ENCODE measurements around the gene ASCC3.

ASCC3 gene

GRCh38 chr6:100553243-100553642, 327.9 kb downstream of the ASCC3 start:
- DNase-seq (ENCODE audit: extremely low spot score) = no peak
- CTCF ChIA-PET = interaction anchor here (1.1 kb wide), 1 partner anchor 432 kb away, joined by 3 read pairs; no protein-coding TSS in a partner anchor
- POLR2A ChIA-PET = interaction anchor here (0.5 kb wide), 1 partner anchor 602 kb away, joined by 3 read pairs; no protein-coding TSS in a partner anchor
- TF ChIP-seq ARNT (IDR thresholded peaks at IDR 0.05) (no peak), FOXK2 (IDR thresholded peaks at IDR 0.05) (no peak), SUZ12 (IDR thresholded peaks at IDR 0.05) (no peak), LEF1 (IDR thresholded peaks at IDR 0.05; ENCODE audit: borderline replicate concordance) (no peak), L3MBTL2 (conservative IDR thresholded peaks at IDR 0.05) (no peak), FOXM1 (IDR thresholded peaks at IDR 0.05; ENCODE audit: borderline replicate concordance) (no peak), SP1 (IDR thresholded peaks at IDR 0.05) (no peak), ZNF384 (IDR thresholded peaks at IDR 0.05) (no peak), BHLHE40 (IDR thresholded peaks at IDR 0.05; ENCODE audit: borderline replicate concordance) (no peak), PKNOX1 (IDR thresholded peaks at IDR 0.05) (no peak; the same call in 1 of the 2 replicates), FOXA1 (IDR thresholded peaks at IDR 0.05) (no peak), CTBP1 (IDR thresholded peaks at IDR 0.05; ENCODE audit: borderline replicate concordance) (no peak), TARDBP (IDR thresholded peaks at IDR 0.05) (no peak), NFRKB (IDR thresholded peaks at IDR 0.05) (no peak), HDGF (IDR thresholded peaks at IDR 0.05; ENCODE audit: borderline replicate concordance) (no peak)

- no peak for DNase-seq (ENCODE audit: extremely low spot score)
- ChIA-PET POLR2A (no interaction called here), CTCF (no interaction called here)
- TF ChIP-seq ARNT (IDR thresholded peaks at IDR 0.05) (no peak), HDGF (IDR thresholded peaks at IDR 0.05; ENCODE audit: borderline replicate concordance) (no peak), BHLHE40 (IDR thresholded peaks at IDR 0.05; ENCODE audit: borderline replicate concordance) (no peak), FOXM1 (IDR thresholded peaks at IDR 0.05; ENCODE audit: borderline replicate concordance) (no peak), SUZ12 (IDR thresholded peaks at IDR 0.05) (no peak), PKNOX1 (IDR thresholded peaks at IDR 0.05) (no peak), ELF4 (IDR thresholded peaks at IDR 0.05) (no peak), LEF1 (IDR thresholded peaks at IDR 0.05; ENCODE audit: borderline replicate concordance) (no peak), NFRKB (IDR thresholded peaks at IDR 0.05) (no peak), SP1 (IDR thresholded peaks at IDR 0.05) (no peak), ZNF384 (IDR thresholded peaks at IDR 0.05) (no peak), L3MBTL2 (conservative IDR thresholded peaks at IDR 0.05) (no peak)
Measured at GRCh38 chr6:100549406-100550167, 331.5 kb downstream of the ASCC3 start.

GRCh38 chr6:100538086-100538485, 343.0 kb downstream of the ASCC3 start:
- POLR2A ChIA-PET = no interaction called here
- DNase-seq (ENCODE audit: extremely low spot score) = no peak
- no peak for TF ChIP-seq NFRKB (IDR thresholded peaks at IDR 0.05)
- TF ChIP-seq L3MBTL2 (conservative IDR thresholded peaks at IDR 0.05) = no peak
- TF ChIP-seq FOXA1 (IDR thresholded peaks at IDR 0.05) = no peak
- TF ChIP-seq HDGF (IDR thresholded peaks at IDR 0.05; ENCODE audit: borderline replicate concordance) = no peak
- CTCF ChIA-PET = interaction anchor here (0.6 kb wide), 1 partner anchor 29 kb away, joined by 3 read pairs; no protein-coding TSS in a partner anchor

DNA sequence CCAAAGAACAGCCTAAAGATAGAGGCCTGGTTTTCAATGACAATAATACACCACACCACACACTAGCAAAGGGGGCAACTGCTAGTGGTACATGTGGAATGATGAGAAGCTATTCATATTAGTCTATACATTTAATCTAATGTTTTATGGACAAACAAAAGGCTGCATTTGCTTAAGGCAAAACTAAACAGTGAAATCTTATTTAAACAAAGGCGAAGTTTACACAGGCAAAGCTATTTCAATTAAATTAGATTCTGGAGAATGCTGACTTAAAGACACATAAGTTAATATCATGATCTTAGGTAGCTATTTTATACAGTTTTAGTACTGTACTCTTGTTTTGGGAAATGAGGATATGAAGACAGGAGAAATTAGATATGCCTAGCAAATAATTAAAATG, 362.5 kb downstream of the ASCC3 start:
- POLR2A ChIA-PET = no interaction called here
- TF ChIP-seq TARDBP (IDR thresholded peaks at IDR 0.05) (no peak), SUZ12 (IDR thresholded peaks at IDR 0.05) (no peak), FOXM1 (IDR thresholded peaks at IDR 0.05; ENCODE audit: borderline replicate concordance) (no peak), SP1 (IDR thresholded peaks at IDR 0.05) (no peak), FOXK2 (IDR thresholded peaks at IDR 0.05) (no peak), FOXA1 (IDR thresholded peaks at IDR 0.05) (no peak)
- no peak for DNase-seq (ENCODE audit: extremely low spot score)
- CTCF ChIA-PET = no interaction called here

DNA sequence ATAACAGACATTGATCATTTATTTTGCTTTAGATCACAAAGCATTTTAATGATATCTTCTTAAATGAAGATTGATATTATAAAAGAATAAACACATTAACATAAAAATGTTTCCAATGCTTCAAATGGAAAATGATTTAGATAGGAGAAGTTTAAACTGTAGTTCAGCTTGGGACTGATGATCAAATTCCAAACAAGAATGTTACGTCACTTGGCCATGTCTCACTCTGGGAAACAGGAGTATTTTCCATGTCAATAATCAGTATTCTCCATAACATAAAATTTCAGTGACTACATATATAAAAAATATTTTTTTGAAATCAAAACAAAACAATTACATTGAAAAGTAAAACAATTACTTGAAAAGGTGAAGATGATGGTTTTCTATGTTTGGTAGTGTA, 363.5 kb downstream of the ASCC3 start:
- DNase-seq (ENCODE audit: extremely low spot score) = no peak
- TF ChIP-seq TARDBP (IDR thresholded peaks at IDR 0.05) = no peak
- TF ChIP-seq BHLHE40 (IDR thresholded peaks at IDR 0.05; ENCODE audit: borderline replicate concordance) = no peak
- no peak for TF ChIP-seq CTBP1 (IDR thresholded peaks at IDR 0.05; ENCODE audit: borderline replicate concordance)
- no peak for TF ChIP-seq LEF1 (IDR thresholded peaks at IDR 0.05; ENCODE audit: borderline replicate concordance)
- no peak for TF ChIP-seq FOXK2 (IDR thresholded peaks at IDR 0.05)
- no peak for TF ChIP-seq PKNOX1 (IDR thresholded peaks at IDR 0.05)
- no peak for TF ChIP-seq ZNF384 (IDR thresholded peaks at IDR 0.05)
- TF ChIP-seq ELF4 (IDR thresholded peaks at IDR 0.05) = no peak
- no peak for TF ChIP-seq FOXM1 (IDR thresholded peaks at IDR 0.05; ENCODE audit: borderline replicate concordance)
- TF ChIP-seq ARNT (IDR thresholded peaks at IDR 0.05) = no peak
- TF ChIP-seq NFRKB (IDR thresholded peaks at IDR 0.05) = no peak
- TF ChIP-seq SP1 (IDR thresholded peaks at IDR 0.05) = no peak
- no peak for TF ChIP-seq SUZ12 (IDR thresholded peaks at IDR 0.05)
- no peak for TF ChIP-seq HDGF (IDR thresholded peaks at IDR 0.05; ENCODE audit: borderline replicate concordance)
- no peak for TF ChIP-seq L3MBTL2 (conservative IDR thresholded peaks at IDR 0.05)
- TF ChIP-seq FOXA1 (IDR thresholded peaks at IDR 0.05) = no peak
- ChIA-PET POLR2A (no interaction called here), CTCF (no interaction called here)

DNA sequence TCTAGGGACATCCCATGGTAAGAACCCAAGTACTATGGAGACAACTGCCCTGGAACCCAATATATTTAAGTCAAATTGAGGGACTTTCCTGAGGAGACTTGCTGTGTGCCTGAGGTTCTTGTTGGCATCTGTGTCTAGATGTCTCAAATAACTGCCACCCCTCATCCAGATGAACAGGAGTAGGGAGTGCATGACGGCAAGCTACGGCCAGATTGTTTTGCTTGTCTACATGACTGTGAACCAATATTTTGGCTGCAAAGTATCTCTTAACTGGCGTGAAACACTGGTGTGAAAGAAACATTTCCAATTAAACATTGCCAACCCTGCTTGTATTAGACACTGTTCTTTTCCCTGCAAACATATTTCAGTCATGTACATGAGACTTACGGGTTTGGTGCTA, 364.0 kb downstream of the ASCC3 start:
- DNase-seq (ENCODE audit: extremely low spot score) = no peak
- CTCF ChIA-PET = no interaction called here
- TF ChIP-seq SUZ12 (IDR thresholded peaks at IDR 0.05) (no peak), LEF1 (IDR thresholded peaks at IDR 0.05; ENCODE audit: borderline replicate concordance) (no peak), TARDBP (IDR thresholded peaks at IDR 0.05) (no peak), ZNF384 (IDR thresholded peaks at IDR 0.05) (no peak), FOXM1 (IDR thresholded peaks at IDR 0.05; ENCODE audit: borderline replicate concordance) (no peak), CTBP1 (IDR thresholded peaks at IDR 0.05; ENCODE audit: borderline replicate concordance) (no peak), HDGF (IDR thresholded peaks at IDR 0.05; ENCODE audit: borderline replicate concordance) (no peak), NFRKB (IDR thresholded peaks at IDR 0.05) (no peak), PKNOX1 (IDR thresholded peaks at IDR 0.05) (no peak), FOXA1 (IDR thresholded peaks at IDR 0.05) (no peak), ELF4 (IDR thresholded peaks at IDR 0.05) (no peak), FOXK2 (IDR thresholded peaks at IDR 0.05) (no peak), BHLHE40 (IDR thresholded peaks at IDR 0.05; ENCODE audit: borderline replicate concordance) (no peak), SP1 (IDR thresholded peaks at IDR 0.05) (no peak), ARNT (IDR thresholded peaks at IDR 0.05) (no peak), L3MBTL2 (conservative IDR thresholded peaks at IDR 0.05) (no peak)
- POLR2A ChIA-PET = no interaction called here

All from HEK293T (cell line).